T-helper 2 cell (primary cell): Measurements from ENCODE around the gene PIK3R3.

Experiments
- DNase-seq, 5 experiments: peaks; one replicate each; pipeline versions ENCODE4 v3.0.0 to v3.0.0-alpha.2; 2012 to 2022

The PIK3R3 gene

GRCh38 chr1:46020010-46020409 is 112.4 kb downstream of the PIK3R3 start:
- DNase-seq: no peak

- no peak for DNase-seq
Measured at GRCh38 chr1:46019348-46019747, 113.1 kb downstream of the PIK3R3 start.

- DNase-seq: no peak
Measured at GRCh38 chr1:46017876-46018503, 114.4 kb downstream of the PIK3R3 start.

- no peak for DNase-seq
Measured at GRCh38 chr1:46013581-46013980, 118.8 kb downstream of the PIK3R3 start.

- DNase-seq: no peak
Measured at GRCh38 chr1:46012236-46012635, 120.2 kb downstream of the PIK3R3 start.

- DNase-seq: no peak
Measured at GRCh38 chr1:46011121-46011695, 121.2 kb downstream of the PIK3R3 start.

GRCh38 chr1:46010611-46011010 is 121.8 kb downstream of the PIK3R3 start:
- DNase-seq: no peak

GRCh38 chr1:46008585-46008984 is 123.8 kb downstream of the PIK3R3 start:
- no peak for DNase-seq

GRCh38 chr1:46005594-46005993 is 126.8 kb downstream of the PIK3R3 start:
- no peak for DNase-seq

- DNase-seq: no peak
Measured at GRCh38 chr1:46004492-46004891, 127.9 kb downstream of the PIK3R3 start.

GRCh38 chr1:46003315-46003714 is 129.1 kb downstream of the PIK3R3 start:
- DNase-seq: no peak

GRCh38 chr1:46002551-46003150 is 129.8 kb downstream of the PIK3R3 start:
- DNase-seq: no peak

- no peak for DNase-seq
Measured at GRCh38 chr1:46001081-46001785, 131.2 kb downstream of the PIK3R3 start.

GRCh38 chr1:45999507-45999906 is 132.9 kb downstream of the PIK3R3 start:
- no peak for DNase-seq

- no peak for DNase-seq
Measured at GRCh38 chr1:45998020-45998617, 134.3 kb downstream of the PIK3R3 start.

- DNase-seq: no peak
Measured at GRCh38 chr1:45995298-45995697, 137.1 kb downstream of the PIK3R3 start.

- no peak for DNase-seq
Measured at GRCh38 chr1:45994423-45994822, 138.0 kb downstream of the PIK3R3 start.
